CD14-positive monocyte (primary cell): ENCODE data around the gene SUZ12. TPM values are rescaled to one million over a fixed set of nuclear protein-coding genes. Genes with fewer than 3 reads are reported as not detected.

Experiments
- DNase-seq, 3 donors: peaks; one replicate each; pipeline ENCODE4 v3.0.0-alpha.2; 2011 to 2022
- H2AFZ ChIP-seq: 2 replicates; pipeline ENCODE4 v1.6.0; 2012; ENCODE audit warnings: mild to moderate bottlenecking, low read depth, low read length, inconsistent platforms; ENCODE audit not compliant: insufficient read depth, poor library complexity, severe bottlenecking
- H3K27ac ChIP-seq, 2 donors: 1 replicate in 1 of 2; 2 replicates in 1 of 2; pipeline ENCODE4 v1.5.1; 2012 to 2013; ENCODE audit warnings: low read length in 2 of 2, control low read depth in 1 of 2, inconsistent platforms in 1 of 2, low read depth in 1 of 2, mild to moderate bottlenecking in 1 of 2
- H3K27me3 ChIP-seq, 2 donors: one replicate each; pipeline versions ENCODE4 v1.6.0 to v1.6.1; 2011 to 2013; ENCODE audit warnings: low read length in 2 of 2; ENCODE audit not compliant: control insufficient read depth in 2 of 2, insufficient read depth in 2 of 2
- H3K36me3 ChIP-seq, 2 donors: replicated peaks in 1 of 2; 1 replicate in 1 of 2; 2 replicates in 1 of 2; pipeline versions ENCODE4 v1.5.1 to v1.6.1; 2012 to 2013; ENCODE audit warnings: low read length in 2 of 2, control low read depth in 1 of 2, inconsistent platforms in 1 of 2, mild to moderate bottlenecking in 1 of 2; ENCODE audit not compliant: insufficient read depth in 2 of 2, control insufficient read depth in 1 of 2
- H3K4me1 ChIP-seq, 2 donors: 1 replicate in 1 of 2; 2 replicates in 1 of 2; pipeline versions ENCODE4 v1.5.1 to v1.6.1; 2012 to 2013; ENCODE audit warnings: low read length in 2 of 2, control low read depth in 1 of 2, inconsistent platforms in 1 of 2, mild to moderate bottlenecking in 1 of 2, moderate library complexity in 1 of 2; ENCODE audit not compliant: insufficient read depth in 2 of 2, control insufficient read depth in 1 of 2
- H3K4me2 ChIP-seq: replicated peaks from 2 replicates; pipeline ENCODE3; 2012; ENCODE audit warnings: low read length, moderate library complexity, mild to moderate bottlenecking; ENCODE audit not compliant: poor library complexity, severe bottlenecking; ENCODE audit errors: extremely low read depth
- H3K4me3 ChIP-seq, 3 experiments: fragments of 200-600 bp in 1 of 3; sonication (generic) in 1 of 3; replicated peaks in 1 of 3; 1 replicate in 2 of 3; 2 replicates in 1 of 3; pipeline ENCODE4 v1.5.1; 2011 to 2013; ENCODE audit warnings: low read length in 3 of 3, mild to moderate bottlenecking in 3 of 3, control low read depth in 2 of 3, low read depth in 2 of 3, inconsistent platforms in 1 of 3, moderate library complexity in 1 of 3
- H3K79me2 ChIP-seq: 2 replicates; pipeline ENCODE4 v1.6.0; 2012; ENCODE audit warnings: mild to moderate bottlenecking, control low read depth, inconsistent platforms, low read length, moderate library complexity; ENCODE audit not compliant: insufficient read depth
- H3K9ac ChIP-seq: 2 replicates; pipeline ENCODE4 v1.6.0; 2017; ENCODE audit warnings: low read length, mild to moderate bottlenecking; ENCODE audit not compliant: insufficient read depth, poor library complexity, severe bottlenecking
- H3K9me3 ChIP-seq, 2 donors: replicated peaks in 1 of 2; 1 replicate in 1 of 2; 2 replicates in 1 of 2; pipeline versions ENCODE4 v1.5.1 to v1.6.1; 2012 to 2013; ENCODE audit warnings: low read length in 2 of 2, control low read depth in 1 of 2; ENCODE audit not compliant: control insufficient read depth in 1 of 2, insufficient read depth in 1 of 2
- H4K20me1 ChIP-seq: 2 replicates; pipeline ENCODE4 v1.6.0; 2012; ENCODE audit warnings: mild to moderate bottlenecking, low read length, control low read depth, moderate library complexity; ENCODE audit not compliant: insufficient read depth
- H3K27ac Mint-ChIP-seq, 7 donors: one replicate each; pipeline ENCODE4 v1.8.0; 2020; ENCODE audit warnings: mild to moderate bottlenecking in 7 of 7, mixed read lengths in 7 of 7, moderate library complexity in 6 of 7, inconsistent platforms in 2 of 7
- H3K27me3 Mint-ChIP-seq, 3 donors: one replicate each; pipeline ENCODE4 v1.8.0; 2021 to 2022; ENCODE audit warnings: low read depth in 3 of 3, mild to moderate bottlenecking in 3 of 3, mixed read lengths in 3 of 3, moderate library complexity in 3 of 3, inconsistent platforms in 1 of 3
- H3K36me3 Mint-ChIP-seq, 2 donors: one replicate each; pipeline ENCODE4 v1.8.0; 2020; ENCODE audit warnings: mixed read lengths in 2 of 2, inconsistent platforms in 1 of 2, mild to moderate bottlenecking in 1 of 2
- H3K4me1 Mint-ChIP-seq: one replicate; pipeline ENCODE4 v1.8.0; 2020; ENCODE audit warnings: mild to moderate bottlenecking, mixed read lengths
- H3K4me3 Mint-ChIP-seq, 2 donors: one replicate each; pipeline ENCODE4 v1.8.0; 2020; ENCODE audit warnings: mild to moderate bottlenecking in 2 of 2, mixed read lengths in 2 of 2, moderate library complexity in 1 of 2
- H3K9me3 Mint-ChIP-seq, 7 donors: one replicate each; pipeline ENCODE4 v1.8.0; 2020 to 2022; ENCODE audit warnings: mixed read lengths in 7 of 7, mild to moderate bottlenecking in 6 of 7, moderate library complexity in 6 of 7, inconsistent platforms in 2 of 7
- CTCF ChIP-seq: fragments of 200-600 bp; IDR thresholded peaks from one replicate; pipeline ENCODE4 v1.8.0; 2022; ENCODE audit warnings: antibody characterized with exemption, mild to moderate bottlenecking
- WGBS: methylation state at CpG from one replicate; pipeline ENCODE4 v1.1.5; 2013; ENCODE audit warnings: missing lambda C conversion rate; ENCODE audit not compliant: insufficient coverage; 5-methylcytosine and 5-hydroxymethylcytosine counted together
- intact Hi-C, 2 donors: fragments of 100-400 bp; cut with micrococcal nuclease; formaldehyde crosslinking; loops; one replicate each; pipeline versions ENCODE4 v1.15.0 to v1.15.1; 2023
- polyA plus RNA-seq, 3 donors: library from polyadenylated mRNA; depleted of rRNA in 1 of 3; unstranded in 2 of 3; stranded (reverse) in 1 of 3; fragments of 300-500 nt in 2 of 3; fragments of >200 nt in 1 of 3; fragmentation: Illumina TruSeq in 2 of 3; gene quantifications; 1 replicate in 2 of 3; 2 replicates in 1 of 3; pipeline ENCODE4 v1.2.3, GENCODE V29; 2012 to 2021

Gene SUZ12
- polyA plus RNA-seq, 3 donors = 6.3 to 9.9 (median 7.9) TPM

- Histone ChIP-seq H4K20me1 (peaks cover 19% of the 10 kb centered on the region), H3K36me3 (no peaks in the 10 kb centered on the region), H3K27me3 (peaks cover 5 to 10% of the 10 kb centered on the region in 2 donors), H3K27ac (peak overlapping the region in 1 of 2 donors; percentile 83), H3K9me3 (no peaks in the 10 kb centered on the region), H3K9ac (peak overlapping the region; percentile 83), H3K4me1 (peaks cover 28 to 35% of the 10 kb centered on the region in 2 donors), H3K4me2 (peak overlapping the region; percentile 80), H3K79me2 (peaks cover 56% of the 10 kb centered on the region), H2AFZ (peak overlapping the region; percentile 96), H3K4me3 (peak overlapping the region; percentile 90 to 94 (median 91))
- Mint-ChIP-seq H3K4me1 (peaks cover 42% of the 10 kb centered on the region), H3K27ac (peak overlapping the region in 5 of 7 donors; percentile 70 to 89 (median 84)), H3K27me3 (peaks cover 7 to 18% (median 13%) of the 10 kb centered on the region in 3 donors), H3K36me3 (peaks cover 0 to 9% of the 10 kb centered on the region in 2 donors), H3K9me3 (peaks cover 0 to 2% (median 0%) of the 10 kb centered on the region in 7 donors), H3K4me3 (peak overlapping the region; percentile 94 to 97)
- DNase-seq = peak in 2 of 3 donors; percentile 9 to 16
- WGBS = under 1% methylated on average over 58 of the region's 80 CpGs
- peak; percentile 24 for TF ChIP-seq CTCF
- intact Hi-C loops = loop anchor here in 1 of 2 donors (5.0 kb wide), 1 partner anchor 135 kb away; the partner anchor contains the start of gene RHOT1
Observed at GRCh38 chr17:32007463-32008298, 70.9 kb downstream of the SUZ12 start.

GRCh38 chr17:32009262-32009542 lies 72.4 kb downstream of the SUZ12 start:
- no peak overlapping the region for H3K27ac Mint-ChIP-seq
- H3K27ac ChIP-seq = no peak overlapping the region
- H3K36me3 Mint-ChIP-seq = peaks cover 0 to 9% of the 10 kb centered on the region in 2 donors
- peaks cover 5 to 10% of the 10 kb centered on the region in 2 donors for H3K27me3 ChIP-seq
- DNase-seq = no peak
- intact Hi-C loops = loop anchor here in 1 of 2 donors (5.0 kb wide), 1 partner anchor 133 kb away; the partner anchor contains the start of gene RHOT1
- H2AFZ ChIP-seq = no peak overlapping the region
- peak overlapping the region in 1 of 3 experiments; percentile 94 for H3K4me3 ChIP-seq
- no peaks in the 10 kb centered on the region for H3K36me3 ChIP-seq
- peaks cover 28 to 31% of the 10 kb centered on the region in 2 donors for H3K4me1 ChIP-seq
- peak overlapping the region; percentile 13 to 97 for H3K4me3 Mint-ChIP-seq
- peaks cover 71% of the 10 kb centered on the region for H3K79me2 ChIP-seq
- H4K20me1 ChIP-seq = peaks cover 28% of the 10 kb centered on the region
- H3K4me1 Mint-ChIP-seq = peaks cover 44% of the 10 kb centered on the region
- H3K9ac ChIP-seq = no peak overlapping the region
- peaks cover 7 to 18% (median 13%) of the 10 kb centered on the region in 3 donors for H3K27me3 Mint-ChIP-seq
- peak overlapping the region; percentile 80 for H3K4me2 ChIP-seq
- 100% methylated on average over 2 of the region's 2 CpGs for WGBS
- H3K9me3 ChIP-seq = no peaks in the 10 kb centered on the region
- TF ChIP-seq CTCF = no peak
- peaks cover 0 to 2% (median 0%) of the 10 kb centered on the region in 7 donors for H3K9me3 Mint-ChIP-seq
